Panc1 (cell line): Measurements from ENCODE around the gene TMEM91.

Experiments
- POLR2AphosphoS5 ChIP-seq: IDR thresholded peaks from 2 replicates; pipeline ENCODE4 v1.6.1; 2012; ENCODE audit warnings: mild to moderate bottlenecking, low read depth, low read length, moderate library complexity
- TCF7L2 ChIP-seq: IDR thresholded peaks from 2 replicates; pipeline ENCODE4 v1.6.1; 2011; ENCODE audit warnings: mild to moderate bottlenecking, low read depth, low read length, inconsistent platforms
- TF ChIP-seq, protein P1 (sequence below): fragments of 450-650 bp; IDR thresholded peaks from 2 replicates; pipeline ENCODE4 v1.5.1; 2017; ENCODE audit warnings: mild to moderate bottlenecking

DNA sequence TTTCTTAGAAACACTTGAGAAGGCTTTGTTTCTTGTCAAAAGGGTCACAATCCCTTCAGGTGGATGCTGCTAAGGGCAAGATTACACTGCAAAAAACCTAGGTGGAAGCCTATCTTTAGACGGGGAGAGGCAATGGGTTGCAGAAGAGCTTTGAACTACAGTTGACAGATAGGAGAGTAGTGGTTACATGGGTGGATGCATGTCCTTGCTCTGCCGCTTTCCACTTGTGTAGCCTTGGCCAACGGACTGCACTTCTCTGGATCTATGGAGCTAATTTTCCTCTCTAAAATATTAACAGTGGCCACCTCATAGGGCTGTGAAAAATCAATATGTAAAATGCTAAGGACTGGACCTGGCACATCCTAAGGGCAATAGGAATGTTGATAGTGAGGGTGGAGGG lies 22.3 kb downstream of the TMEM91 start:
- TF ChIP-seq POLR2AphosphoS5: no peak
- TF ChIP-seq, protein P1, sequence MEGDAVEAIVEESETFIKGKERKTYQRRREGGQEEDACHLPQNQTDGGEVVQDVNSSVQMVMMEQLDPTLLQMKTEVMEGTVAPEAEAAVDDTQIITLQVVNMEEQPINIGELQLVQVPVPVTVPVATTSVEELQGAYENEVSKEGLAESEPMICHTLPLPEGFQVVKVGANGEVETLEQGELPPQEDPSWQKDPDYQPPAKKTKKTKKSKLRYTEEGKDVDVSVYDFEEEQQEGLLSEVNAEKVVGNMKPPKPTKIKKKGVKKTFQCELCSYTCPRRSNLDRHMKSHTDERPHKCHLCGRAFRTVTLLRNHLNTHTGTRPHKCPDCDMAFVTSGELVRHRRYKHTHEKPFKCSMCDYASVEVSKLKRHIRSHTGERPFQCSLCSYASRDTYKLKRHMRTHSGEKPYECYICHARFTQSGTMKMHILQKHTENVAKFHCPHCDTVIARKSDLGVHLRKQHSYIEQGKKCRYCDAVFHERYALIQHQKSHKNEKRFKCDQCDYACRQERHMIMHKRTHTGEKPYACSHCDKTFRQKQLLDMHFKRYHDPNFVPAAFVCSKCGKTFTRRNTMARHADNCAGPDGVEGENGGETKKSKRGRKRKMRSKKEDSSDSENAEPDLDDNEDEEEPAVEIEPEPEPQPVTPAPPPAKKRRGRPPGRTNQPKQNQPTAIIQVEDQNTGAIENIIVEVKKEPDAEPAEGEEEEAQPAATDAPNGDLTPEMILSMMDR: no peak
- TF ChIP-seq TCF7L2: no peak
